Transverse colon (tissue), 4 donors: ENCODE measurements around the gene GNB3. TPM values are rescaled to one million over a fixed set of nuclear protein-coding genes. Genes with fewer than 3 reads are reported as not detected.

Source experiments
- DNase-seq: peaks from one replicate; pipeline ENCODE4 v3.0.0-alpha.2; 2019
- H3K27ac ChIP-seq, 4 donors: fragments of 200-600 bp; sonication (generic); 2 replicates each; pipeline ENCODE4 v1.5.1; 2016 to 2018; ENCODE audit warnings: inconsistent platforms in 4 of 4
- H3K27me3 ChIP-seq: fragments of 200-600 bp; sonication (generic); 2 replicates; pipeline ENCODE4 v1.5.1; 2017; ENCODE audit warnings: inconsistent platforms
- H3K36me3 ChIP-seq, 4 donors: fragments of 200-600 bp; sonication (generic); 2 replicates each; pipeline ENCODE4 v1.5.1; 2017 to 2019; ENCODE audit warnings: inconsistent platforms in 4 of 4
- H3K4me1 ChIP-seq, 4 donors: fragments of 200-600 bp; sonication (generic); 2 replicates each; pipeline ENCODE4 v1.5.1; 2017 to 2020; ENCODE audit warnings: inconsistent platforms in 4 of 4
- H3K4me3 ChIP-seq, 4 donors: fragments of 200-600 bp; sonication (generic); 1 replicate in 1 of 4; 2 replicates in 3 of 4; pipeline versions ENCODE4 v1.5.1 to v1.6.1; 2017 to 2019; ENCODE audit warnings: inconsistent platforms in 4 of 4
- H3K9me3 ChIP-seq, 2 donors: fragments of 200-600 bp; sonication (generic); 2 replicates each; pipeline ENCODE4 v1.5.1; 2017 to 2019; ENCODE audit warnings: inconsistent platforms in 2 of 2
- CTCF ChIP-seq, 5 experiments: fragments of 200-600 bp in 3 of 5; fragments of 450-650 bp in 2 of 5; sonication (generic) in 3 of 5; IDR thresholded peaks; 1 replicate in 2 of 5; 2 replicates in 3 of 5; pipeline ENCODE4 v1.5.1; 2016 to 2017; ENCODE audit warnings: antibody characterized with exemption in 5 of 5, inconsistent platforms in 3 of 5, mild to moderate bottlenecking in 2 of 5, moderate library complexity in 1 of 5
- EP300 ChIP-seq: sonication (generic); formaldehyde crosslinking; IDR thresholded peaks from one replicate; pipeline ENCODE4 v1.6.1; 2017; ENCODE audit warnings: antibody characterized with exemption, low read depth
- POLR2A ChIP-seq: fragments of 450-650 bp; IDR thresholded peaks from one replicate; pipeline ENCODE4 v1.6.1; 2016; ENCODE audit warnings: antibody characterized with exemption, mild to moderate bottlenecking, moderate library complexity
- POLR2AphosphoS5 ChIP-seq, 3 donors: sonication (generic); formaldehyde crosslinking; IDR thresholded peaks; one replicate each; pipeline ENCODE4 v1.6.1; 2016; ENCODE audit warnings: antibody characterized with exemption in 3 of 3
- WGBS, 2 donors: methylation state at CpG; one replicate each; pipeline ENCODE4 v1.1.5; 2018; ENCODE audit warnings: low coverage in 1 of 2; 5-methylcytosine and 5-hydroxymethylcytosine counted together
- in situ Hi-C, 4 donors: fragments of 200-750 bp; cut with MboI; loops; one replicate each; pipeline versions ENCODE4 v1.15.0 to v1.15.1; 2017; ENCODE audit warnings: low sequenced_read_pairs in 3 of 4, low pct_ligation_motif_present in 1 of 4, low pct_unique_long_range_greater_than_20kb in 1 of 4
- intact Hi-C: fragments of 100-400 bp; cut with DNase I; formaldehyde crosslinking; loops from one replicate; pipeline ENCODE4 v1.15.1; 2023; ENCODE audit warnings: low total_unique reads
- total RNA-seq, 4 donors: library from RNA; depleted of rRNA; stranded (reverse); fragments of >200 nt; gene quantifications; one replicate each; pipeline ENCODE4 v1.1.0, GENCODE V29; 2016

GNB3 gene
- total RNA-seq, 4 donors from 2014 or later: 0.14 to 0.32 TPM; not detected in 2

- Histone ChIP-seq H3K9me3 (no peaks in the 10 kb centered on the region), H3K27me3 (peaks cover 41% of the 10 kb centered on the region), H3K27ac (peak overlapping the region; percentile 72 to 82 (median 76)), H3K4me1 (peaks cover 9 to 32% (median 19%) of the 10 kb centered on the region in 4 donors), H3K4me3 (peak overlapping the region; percentile 44 to 72 (median 61)), H3K36me3 (no peaks in the 10 kb centered on the region)
- DNase-seq: no peak
- 32% methylated on average over 19 of the region's 19 CpGs; no CpG with 5 or more reads in 1 of the 2 donors for WGBS, 2 donors
- TF ChIP-seq POLR2AphosphoS5 (IDR thresholded peaks at IDR 0.05): no peak
- TF ChIP-seq EP300: no peak
- peak in 1 of 5 experiments; percentile 19 for TF ChIP-seq CTCF (IDR thresholded peaks at IDR 0.05)
- intact Hi-C loops (loop anchor here (5.0 kb wide), 1 partner anchor 92 kb away; no protein-coding TSS in a partner anchor), in situ Hi-C loops (loop anchor here in 3 of 4 donors (10.0 to 25.0 kb wide), 2 partner anchors 85 to 92 kb away; no protein-coding TSS in a partner anchor)
These were observed 11.0 kb upstream of the GNB3 start for GRCh38 chr12:6829536-6830220.

GRCh38 chr12:6830286-6830890, 10.3 kb upstream of the GNB3 start:
- Histone ChIP-seq H3K4me3 (no peak overlapping the region), H3K36me3 (no peaks in the 10 kb centered on the region), H3K27me3 (peaks cover 34% of the 10 kb centered on the region), H3K4me1 (peaks cover 6 to 28% (median 19%) of the 10 kb centered on the region in 4 donors), H3K9me3 (no peaks in the 10 kb centered on the region), H3K27ac (no peak overlapping the region)
- in situ Hi-C loops: loop anchor here in 2 of 4 donors (25.0 kb wide), 1 partner anchor 93 kb away; no protein-coding TSS in a partner anchor
- 87% methylated on average over 11 of the region's 11 CpGs; no CpG with 5 or more reads in 1 of the 2 donors for WGBS, 2 donors
- TF ChIP-seq POLR2AphosphoS5 (IDR thresholded peaks at IDR 0.05): no peak
- no peak for TF ChIP-seq POLR2A
- TF ChIP-seq EP300: no peak
- no peak for TF ChIP-seq CTCF (IDR thresholded peaks at IDR 0.05)
- no peak for DNase-seq
- intact Hi-C loops: no loop called here

- TF ChIP-seq POLR2AphosphoS5 (IDR thresholded peaks at IDR 0.05): no peak
- TF ChIP-seq CTCF (IDR thresholded peaks at IDR 0.05): no peak
- TF ChIP-seq EP300: no peak
- no peak for TF ChIP-seq POLR2A
- H3K4me3 ChIP-seq: no peak overlapping the region
- DNase-seq: no peak
- in situ Hi-C loops (loop anchor here in 2 of 4 donors (25.0 kb wide), 1 partner anchor 94 kb away; no protein-coding TSS in a partner anchor), intact Hi-C loops (no loop called here)
- H3K36me3 ChIP-seq: no peaks in the 10 kb centered on the region
- H3K27ac ChIP-seq: no peak overlapping the region
- 91% methylated on average over 6 of the region's 6 CpGs; no CpG with 5 or more reads in 1 of the 2 donors for WGBS, 2 donors
- peaks cover 33% of the 10 kb centered on the region for H3K27me3 ChIP-seq
- H3K4me1 ChIP-seq: peaks cover 5 to 27% (median 19%) of the 10 kb centered on the region in 4 donors
- H3K9me3 ChIP-seq: no peaks in the 10 kb centered on the region
These were observed 9.7 kb upstream of the GNB3 start for GRCh38 chr12:6830999-6831398.

- Histone ChIP-seq H3K36me3 (no peaks in the 10 kb centered on the region), H3K4me3 (no peak overlapping the region), H3K9me3 (no peaks in the 10 kb centered on the region), H3K27me3 (peaks cover 33% of the 10 kb centered on the region), H3K4me1 (peaks cover 5 to 27% (median 19%) of the 10 kb centered on the region in 4 donors), H3K27ac (no peak overlapping the region)
- in situ Hi-C loops: loop anchor here in 2 of 4 donors (25.0 kb wide), 1 partner anchor 94 kb away; no protein-coding TSS in a partner anchor
- DNase-seq: no peak
- intact Hi-C loops: no loop called here
- TF ChIP-seq EP300: no peak
- no peak for TF ChIP-seq POLR2A
- TF ChIP-seq POLR2AphosphoS5 (IDR thresholded peaks at IDR 0.05): no peak
- no peak for TF ChIP-seq CTCF (IDR thresholded peaks at IDR 0.05)
- 67 to 82% methylated on average over 4 to 12 of the region's 12 CpGs for WGBS, 2 donors
These were observed 9.2 kb upstream of the GNB3 start for GRCh38 chr12:6831450-6831995.
